ENCODE results near the gene DIPK1C. TPM values are rescaled to one million over a fixed set of nuclear protein-coding genes. Genes with fewer than 3 reads are reported as not detected.

Gene DIPK1C
- total and polyA plus RNA-seq, 10 of the 15 experiments (the other 5 are each of a cell fraction or from before 2014, with no cell fraction given) = not detected

DNA sequence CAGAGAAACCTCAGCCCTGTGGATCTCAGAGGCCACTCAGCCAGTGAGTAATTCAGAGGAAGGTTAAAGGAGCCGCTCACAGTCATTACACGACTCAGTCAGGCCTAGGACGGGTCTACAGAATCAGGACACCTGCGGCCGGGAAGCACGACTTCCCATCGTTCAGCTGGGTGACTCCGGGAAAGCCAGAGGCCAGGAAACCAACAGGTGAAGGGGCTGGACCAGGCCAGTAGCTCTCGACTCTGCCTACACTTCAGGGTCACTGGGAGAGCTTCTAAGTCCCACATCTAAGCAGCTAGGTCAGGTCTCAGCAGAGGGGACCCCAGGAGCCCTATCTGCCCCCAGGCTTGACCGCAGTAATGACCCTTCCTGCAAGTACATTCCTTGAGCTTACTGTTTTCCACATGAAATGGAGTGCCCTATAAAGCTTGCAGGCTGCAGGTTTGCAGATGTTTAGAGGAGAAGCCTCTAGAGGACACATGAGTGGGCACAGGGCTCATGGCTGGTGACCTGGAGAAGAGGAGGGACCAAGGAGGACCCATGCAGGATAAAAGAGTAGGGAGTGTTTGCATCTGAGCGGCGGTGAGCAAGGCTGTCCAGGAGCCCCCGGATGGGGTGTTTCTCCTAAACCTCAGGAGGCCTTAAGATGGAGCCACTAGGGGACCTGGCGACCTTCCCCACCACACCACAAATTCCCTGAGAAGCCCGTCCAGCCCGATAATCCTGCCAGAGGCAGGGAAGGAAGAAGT is 9.5 kb downstream of the DIPK1C start (continued):
- TF ChIP-seq, protein P1, sequence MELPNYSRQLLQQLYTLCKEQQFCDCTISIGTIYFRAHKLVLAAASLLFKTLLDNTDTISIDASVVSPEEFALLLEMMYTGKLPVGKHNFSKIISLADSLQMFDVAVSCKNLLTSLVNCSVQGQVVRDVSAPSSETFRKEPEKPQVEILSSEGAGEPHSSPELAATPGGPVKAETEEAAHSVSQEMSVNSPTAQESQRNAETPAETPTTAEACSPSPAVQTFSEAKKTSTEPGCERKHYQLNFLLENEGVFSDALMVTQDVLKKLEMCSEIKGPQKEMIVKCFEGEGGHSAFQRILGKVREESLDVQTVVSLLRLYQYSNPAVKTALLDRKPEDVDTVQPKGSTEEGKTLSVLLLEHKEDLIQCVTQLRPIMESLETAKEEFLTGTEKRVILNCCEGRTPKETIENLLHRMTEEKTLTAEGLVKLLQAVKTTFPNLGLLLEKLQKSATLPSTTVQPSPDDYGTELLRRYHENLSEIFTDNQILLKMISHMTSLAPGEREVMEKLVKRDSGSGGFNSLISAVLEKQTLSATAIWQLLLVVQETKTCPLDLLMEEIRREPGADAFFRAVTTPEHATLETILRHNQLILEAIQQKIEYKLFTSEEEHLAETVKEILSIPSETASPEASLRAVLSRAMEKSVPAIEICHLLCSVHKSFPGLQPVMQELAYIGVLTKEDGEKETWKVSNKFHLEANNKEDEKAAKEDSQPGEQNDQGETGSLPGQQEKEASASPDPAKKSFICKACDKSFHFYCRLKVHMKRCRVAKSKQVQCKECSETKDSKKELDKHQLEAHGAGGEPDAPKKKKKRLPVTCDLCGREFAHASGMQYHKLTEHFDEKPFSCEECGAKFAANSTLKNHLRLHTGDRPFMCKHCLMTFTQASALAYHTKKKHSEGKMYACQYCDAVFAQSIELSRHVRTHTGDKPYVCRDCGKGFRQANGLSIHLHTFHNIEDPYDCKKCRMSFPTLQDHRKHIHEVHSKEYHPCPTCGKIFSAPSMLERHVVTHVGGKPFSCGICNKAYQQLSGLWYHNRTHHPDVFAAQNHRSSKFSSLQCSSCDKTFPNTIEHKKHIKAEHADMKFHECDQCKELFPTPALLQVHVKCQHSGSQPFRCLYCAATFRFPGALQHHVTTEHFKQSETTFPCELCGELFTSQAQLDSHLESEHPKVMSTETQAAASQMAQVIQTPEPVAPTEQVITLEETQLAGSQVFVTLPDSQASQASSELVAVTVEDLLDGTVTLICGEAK (IDR thresholded peaks at IDR 0.05; ENCODE audit: borderline replicate concordance) = no peak
- TF ChIP-seq, protein P2, sequence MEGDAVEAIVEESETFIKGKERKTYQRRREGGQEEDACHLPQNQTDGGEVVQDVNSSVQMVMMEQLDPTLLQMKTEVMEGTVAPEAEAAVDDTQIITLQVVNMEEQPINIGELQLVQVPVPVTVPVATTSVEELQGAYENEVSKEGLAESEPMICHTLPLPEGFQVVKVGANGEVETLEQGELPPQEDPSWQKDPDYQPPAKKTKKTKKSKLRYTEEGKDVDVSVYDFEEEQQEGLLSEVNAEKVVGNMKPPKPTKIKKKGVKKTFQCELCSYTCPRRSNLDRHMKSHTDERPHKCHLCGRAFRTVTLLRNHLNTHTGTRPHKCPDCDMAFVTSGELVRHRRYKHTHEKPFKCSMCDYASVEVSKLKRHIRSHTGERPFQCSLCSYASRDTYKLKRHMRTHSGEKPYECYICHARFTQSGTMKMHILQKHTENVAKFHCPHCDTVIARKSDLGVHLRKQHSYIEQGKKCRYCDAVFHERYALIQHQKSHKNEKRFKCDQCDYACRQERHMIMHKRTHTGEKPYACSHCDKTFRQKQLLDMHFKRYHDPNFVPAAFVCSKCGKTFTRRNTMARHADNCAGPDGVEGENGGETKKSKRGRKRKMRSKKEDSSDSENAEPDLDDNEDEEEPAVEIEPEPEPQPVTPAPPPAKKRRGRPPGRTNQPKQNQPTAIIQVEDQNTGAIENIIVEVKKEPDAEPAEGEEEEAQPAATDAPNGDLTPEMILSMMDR (IDR thresholded peaks at IDR 0.05 in 2 of 3, conservative IDR thresholded peaks at IDR 0.05 in 1 of 3; ENCODE audit: control insufficient read depth in 2 of 3, extremely low read depth in 1 of 3, insufficient read depth in 1 of 3, low read depth in 3 of 3, low read length in 3 of 3) = no peak
- TF ChIP-seq ATF7 (IDR thresholded peaks at IDR 0.05; ENCODE audit: low read depth) (no peak), BMI1 (IDR thresholded peaks at IDR 0.05; ENCODE audit: borderline replicate concordance) (no peak), WRNIP1 (IDR thresholded peaks at IDR 0.05; ENCODE audit: borderline replicate concordance, low read depth, low read length) (no peak), POLR2A (IDR thresholded peaks at IDR 0.05; ENCODE audit: low read depth, low read length) (no peak), KDM1A (IDR thresholded peaks at IDR 0.05; ENCODE audit: borderline replicate concordance) (no peak), SMC3 (IDR thresholded peaks at IDR 0.05; ENCODE audit: borderline replicate concordance, low read length) (no peak), GATAD2B (conservative IDR thresholded peaks at IDR 0.05; ENCODE audit: low read depth) (no peak)
